Stimulated activated CD4-positive, alpha-beta T cell treated with anti-CD3 and anti-CD28 coated beads, TNF-alpha, amount 100 ng/mL, for 1 hour (primary cell): ENCODE results near the gene KIAA1614.
"Not testable (repeated sequence)": the region's sequence is repeated elsewhere in the genome, so short reads cannot be mapped to it uniquely, and the experiment has no call there.

Experiments
- DNase-seq, 3 donors: peaks; one replicate each; pipeline ENCODE4 v3.0.0-alpha.2; 2020; ENCODE audit warnings: low read depth in 3 of 3, low spot score in 1 of 3

The KIAA1614 gene

GRCh38 chr1:180962178-180962577 is 49.5 kb downstream of the KIAA1614 start:
- no peak for DNase-seq

- no peak for DNase-seq
Measured at GRCh38 chr1:180964056-180964455, 51.4 kb downstream of the KIAA1614 start.

GRCh38 chr1:180964595-180964994 is 51.9 kb downstream of the KIAA1614 start:
- no peak for DNase-seq

- no peak for DNase-seq
Measured at GRCh38 chr1:180966312-180966711, 53.6 kb downstream of the KIAA1614 start.

- DNase-seq: no peak
Measured at GRCh38 chr1:180966744-180967536, 54.2 kb downstream of the KIAA1614 start.

GRCh38 chr1:180967558-180967957 is 54.9 kb downstream of the KIAA1614 start:
- DNase-seq: no peak

- DNase-seq: not testable (repeated sequence)
Measured at GRCh38 chr1:180968834-180969233, 56.1 kb downstream of the KIAA1614 start.

- no peak for DNase-seq
Measured at GRCh38 chr1:180969434-180969833, 56.7 kb downstream of the KIAA1614 start.

GRCh38 chr1:180970333-180971079 is 57.8 kb downstream of the KIAA1614 start:
- DNase-seq: no peak

GRCh38 chr1:180971273-180971997 is 58.7 kb downstream of the KIAA1614 start:
- no peak for DNase-seq

GRCh38 chr1:180973369-180973768 is 60.7 kb downstream of the KIAA1614 start:
- DNase-seq: no peak

- no peak for DNase-seq
Measured at GRCh38 chr1:180974236-180974635, 61.5 kb downstream of the KIAA1614 start.

- DNase-seq: no peak
Measured at GRCh38 chr1:180975551-180975950, 62.9 kb downstream of the KIAA1614 start.

- DNase-seq: no peak
Measured at GRCh38 chr1:180976191-180976590, 63.5 kb downstream of the KIAA1614 start.

GRCh38 chr1:180976732-180977357 is 64.1 kb downstream of the KIAA1614 start:
- DNase-seq: no peak

GRCh38 chr1:180981596-180982387 is 69.1 kb downstream of the KIAA1614 start:
- DNase-seq: peak in 1 of 3 donors; percentile 15

- no peak for DNase-seq
Measured at GRCh38 chr1:180982422-180982821, 69.7 kb downstream of the KIAA1614 start.

GRCh38 chr1:180988253-180988752 is 75.6 kb downstream of the KIAA1614 start:
- no peak for DNase-seq

- DNase-seq: no peak
Measured at GRCh38 chr1:180994262-180994661, 81.6 kb downstream of the KIAA1614 start.

- DNase-seq: no peak
Measured at GRCh38 chr1:180997843-180998504, 85.3 kb downstream of the KIAA1614 start.
